HG03575 (cell line): ENCODE data around the gene PRG2.

Experiments
- ATAC-seq: cut with Tn5 transposase; IDR thresholded peaks from one replicate; pipeline ENCODE4 v1.9.1; 2021; ENCODE audit not compliant: unreplicated experiment, insufficient number of reproducible peaks, low FRiP score; ENCODE audit errors: extremely low read depth

PRG2 gene

GRCh38 chr11:57390535-57390934 is at the start of gene PRG2:
Gene PRG2, minus strand, starts transcription at chr11:57390650. Its CDS starts 706 bp downstream, at chr11:57389944.
- ATAC-seq = no peak

- ATAC-seq = no peak
Observed at GRCh38 chr11:57439786-57440185, 49.3 kb upstream of the PRG2 start.

GRCh38 chr11:57438345-57439285 is 48.2 kb upstream of the PRG2 start:
- ATAC-seq = no peak

- no peak for ATAC-seq
Observed at GRCh38 chr11:57436031-57436430, 45.6 kb upstream of the PRG2 start.

- no peak for ATAC-seq
Observed at GRCh38 chr11:57434640-57435546, 44.4 kb upstream of the PRG2 start.

- no peak for ATAC-seq
Observed at GRCh38 chr11:57432714-57433163, 42.3 kb upstream of the PRG2 start.

- ATAC-seq = no peak
Observed at GRCh38 chr11:57432149-57432561, 41.7 kb upstream of the PRG2 start.

GRCh38 chr11:57430952-57431351 is 40.5 kb upstream of the PRG2 start:
- ATAC-seq = no peak

GRCh38 chr11:57429946-57430345 is 39.5 kb upstream of the PRG2 start:
- no peak for ATAC-seq

- no peak for ATAC-seq
Observed at GRCh38 chr11:57428643-57429042, 38.2 kb upstream of the PRG2 start.

- ATAC-seq = no peak
Observed at GRCh38 chr11:57427727-57428082, 37.3 kb upstream of the PRG2 start.

- no peak for ATAC-seq
Observed at GRCh38 chr11:57426929-57427726, 36.7 kb upstream of the PRG2 start, which contains the start of gene SLC43A3. Gene SLC43A3, minus strand, starts transcription at chr11:57427121. Its CDS starts 949 bp downstream, at chr11:57426172.

- no peak for ATAC-seq
Observed at GRCh38 chr11:57426439-57426928, 36.0 kb upstream of the PRG2 start.

GRCh38 chr11:57425565-57426438 is 35.4 kb upstream of the PRG2 start:
- ATAC-seq = no peak

GRCh38 chr11:57424792-57425564 is 34.5 kb upstream of the PRG2 start:
- ATAC-seq = peak; percentile 95

GRCh38 chr11:57424137-57424791 is 33.8 kb upstream of the PRG2 start:
- ATAC-seq = no peak

GRCh38 chr11:57422669-57423068 is 32.2 kb upstream of the PRG2 start:
- ATAC-seq = no peak
